KOPT-K1 (cell line): ENCODE data around the gene NTN4.
"Not testable (repeated sequence)": the region's sequence is repeated elsewhere in the genome, so short reads cannot be mapped to it uniquely, and the experiment has no call there.

Source experiments
- H3K27ac ChIP-seq: fragments of 200-600 bp; sonication (generic); 2 replicates; pipeline ENCODE4 v1.5.1; 2016; ENCODE audit warnings: antibody characterized with exemption, mild to moderate bottlenecking, low read depth, low read length; ENCODE audit not compliant: poor library complexity, severe bottlenecking
- H3K36me3 ChIP-seq: fragments of 200-600 bp; sonication (generic); 2 replicates; pipeline ENCODE4 v1.5.1; 2017; ENCODE audit warnings: antibody characterized with exemption, mild to moderate bottlenecking, low read length, moderate library complexity; ENCODE audit not compliant: insufficient read depth
- H3K9me3 ChIP-seq: fragments of 200-600 bp; sonication (generic); 2 replicates; pipeline ENCODE4 v1.5.1; 2017; ENCODE audit warnings: antibody characterized with exemption, low read length, mild to moderate bottlenecking; ENCODE audit not compliant: insufficient read depth, poor library complexity, severe bottlenecking

NTN4 gene

DNA sequence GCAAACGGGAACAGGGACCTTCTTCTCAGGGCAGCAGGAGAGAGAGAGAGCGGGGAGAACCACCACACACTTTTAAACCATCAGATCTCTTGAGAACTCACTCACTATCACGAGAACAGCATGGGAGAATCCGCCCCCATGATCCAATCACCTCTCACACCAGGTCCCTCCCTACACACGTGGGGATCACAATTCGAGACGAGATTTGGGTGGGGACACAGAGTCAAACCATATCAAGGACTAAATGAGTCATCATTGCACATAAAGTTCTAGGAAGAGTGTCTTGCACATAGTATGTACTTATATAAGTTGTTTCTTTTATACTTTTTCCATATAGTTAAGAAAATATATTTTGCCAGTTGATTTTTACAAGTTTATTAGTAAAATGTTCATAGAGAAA is 17.6 kb upstream of the NTN4 start:
- Histone ChIP-seq H3K36me3 (no peaks in the 10 kb centered on the region), H3K9me3 (no peaks in the 10 kb centered on the region), H3K27ac (no peak overlapping the region)

DNA sequence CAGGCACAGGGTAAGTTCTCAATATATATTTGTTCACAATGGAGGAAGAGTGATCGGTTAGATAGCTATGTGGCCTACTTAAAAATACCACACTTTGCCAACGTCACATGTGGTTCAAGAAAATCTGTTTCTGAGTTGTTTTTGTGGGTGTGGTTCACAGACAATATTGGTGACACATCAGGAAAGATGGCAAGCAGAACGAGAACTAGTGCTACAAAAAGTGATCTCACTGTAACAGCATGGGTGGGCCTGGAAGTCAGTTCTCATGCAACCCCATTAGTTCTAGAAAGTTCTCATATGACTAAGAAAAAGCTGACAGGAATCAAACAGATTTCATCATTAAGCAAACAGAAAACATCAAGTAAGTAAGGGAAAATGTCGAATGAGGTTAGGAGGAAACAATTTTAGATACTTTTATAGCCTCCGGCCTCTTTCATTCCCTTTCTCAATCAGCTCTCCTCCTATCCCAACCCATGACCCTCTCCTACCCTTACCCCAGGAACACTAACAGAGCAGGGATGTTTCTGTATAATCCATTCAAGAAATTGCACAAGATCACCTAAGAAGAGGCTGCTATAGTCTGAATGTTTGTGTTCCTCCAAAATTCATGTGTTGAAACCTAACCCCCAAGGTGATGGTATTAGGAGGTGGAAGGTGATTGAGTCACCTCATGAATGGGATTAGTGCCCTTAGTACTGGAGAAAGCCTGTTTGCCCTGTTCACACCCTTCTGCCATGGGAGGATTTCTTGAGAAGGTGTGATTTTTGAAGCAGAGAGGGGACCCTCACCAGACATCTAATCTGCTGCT is 15.5 kb upstream of the NTN4 start:
- Histone ChIP-seq H3K9me3 (no peaks in the 10 kb centered on the region), H3K36me3 (no peaks in the 10 kb centered on the region), H3K27ac (no peak overlapping the region)

DNA sequence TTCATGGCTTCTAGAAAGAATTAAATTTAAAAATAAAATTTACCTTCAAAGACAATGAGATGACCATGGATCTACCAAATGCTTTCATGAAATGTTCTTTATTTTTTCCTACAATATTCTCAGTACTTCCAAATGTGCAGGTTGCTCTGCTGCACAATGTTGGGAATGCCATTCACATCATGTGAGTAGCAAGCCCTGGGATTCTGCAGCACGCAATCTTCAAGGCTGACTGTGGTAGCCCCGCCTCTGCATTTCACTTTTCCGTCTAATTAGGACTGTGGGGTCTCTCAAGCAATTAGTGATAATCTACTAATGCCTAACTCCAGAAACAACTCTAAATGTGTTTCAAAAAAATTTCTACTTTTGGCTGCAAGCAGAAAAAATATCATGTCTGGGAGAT is 13.7 kb upstream of the NTN4 start:
- Histone ChIP-seq H3K9me3 (no peaks in the 10 kb centered on the region), H3K36me3 (no peaks in the 10 kb centered on the region), H3K27ac (no peak overlapping the region)

DNA sequence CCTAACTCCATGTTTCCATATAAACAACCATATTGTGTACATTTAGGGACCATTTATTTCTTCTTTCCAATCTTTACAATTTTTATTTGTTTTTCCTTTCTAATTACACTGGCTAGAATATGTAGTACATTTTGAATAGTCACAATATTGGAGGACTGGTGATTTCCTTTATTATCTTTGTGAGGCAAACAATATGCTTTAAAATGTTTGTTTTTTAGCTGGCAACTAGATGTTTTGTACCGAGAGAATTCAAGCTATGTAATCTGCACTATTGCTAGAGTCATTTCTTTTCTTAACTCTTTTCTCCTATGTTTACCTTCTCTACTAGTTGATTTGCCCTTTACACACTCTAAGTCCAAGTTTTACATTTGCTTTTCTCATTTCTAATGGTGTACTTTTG is 13.3 kb upstream of the NTN4 start:
- Histone ChIP-seq H3K9me3 (no peaks in the 10 kb centered on the region), H3K36me3 (no peaks in the 10 kb centered on the region), H3K27ac (no peak overlapping the region)

DNA sequence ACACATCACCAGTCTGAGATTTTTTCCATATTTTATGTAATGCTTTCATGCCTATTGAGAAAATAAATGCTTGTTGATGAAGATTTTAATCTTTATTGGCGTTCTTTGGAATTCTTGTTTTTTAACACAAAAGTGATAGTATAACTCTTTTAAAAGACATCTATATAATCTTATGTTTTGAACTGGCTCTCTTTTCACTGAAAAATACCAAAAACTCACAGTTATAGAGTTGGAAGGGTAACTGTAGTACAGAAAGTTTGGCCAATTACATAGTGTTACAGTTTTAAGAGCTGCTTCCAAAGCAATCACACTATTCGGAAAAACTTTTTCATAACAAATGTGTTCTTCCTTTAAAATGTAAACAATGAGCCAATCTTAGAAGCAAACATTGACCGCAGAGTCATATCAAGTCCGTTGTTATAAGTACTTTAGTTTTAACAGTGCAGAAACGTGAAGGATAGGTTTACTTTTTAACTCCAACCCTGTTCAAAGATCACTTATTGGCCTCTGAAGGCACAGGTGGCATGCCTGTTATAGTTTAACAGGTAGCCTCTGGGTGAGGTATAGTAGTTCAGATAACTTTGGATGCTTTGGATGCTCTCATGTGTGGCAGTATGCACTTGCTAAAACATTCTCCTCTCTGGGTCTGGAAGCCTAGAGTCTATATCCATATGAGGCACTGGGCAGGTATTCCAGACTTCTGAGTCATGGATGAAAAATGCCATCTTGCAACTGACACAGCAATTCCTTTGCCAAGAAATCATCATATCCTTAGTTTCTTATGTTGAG is 12.1 kb upstream of the NTN4 start:
- H3K36me3 ChIP-seq: no peaks in the 10 kb centered on the region
- H3K27ac ChIP-seq: no peak overlapping the region
- no peaks in the 10 kb centered on the region for H3K9me3 ChIP-seq

DNA sequence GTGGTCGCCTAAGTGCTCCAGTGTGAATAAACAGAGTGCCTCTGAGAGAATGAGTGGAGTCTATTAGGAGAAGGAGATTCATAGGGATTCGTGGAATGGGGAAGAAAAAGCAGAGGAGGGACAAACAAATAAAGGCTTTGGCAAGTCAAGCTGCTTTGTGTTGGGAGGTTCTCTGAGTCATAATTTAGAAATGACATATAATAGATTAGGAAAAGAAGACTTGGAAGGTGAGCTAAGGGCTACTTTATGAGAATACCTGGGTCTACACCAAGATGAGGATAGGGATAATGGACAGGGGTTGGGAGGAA is 6.4 kb upstream of the NTN4 start:
- Histone ChIP-seq H3K36me3 (no peaks in the 10 kb centered on the region), H3K27ac (no peak overlapping the region), H3K9me3 (no peaks in the 10 kb centered on the region)

DNA sequence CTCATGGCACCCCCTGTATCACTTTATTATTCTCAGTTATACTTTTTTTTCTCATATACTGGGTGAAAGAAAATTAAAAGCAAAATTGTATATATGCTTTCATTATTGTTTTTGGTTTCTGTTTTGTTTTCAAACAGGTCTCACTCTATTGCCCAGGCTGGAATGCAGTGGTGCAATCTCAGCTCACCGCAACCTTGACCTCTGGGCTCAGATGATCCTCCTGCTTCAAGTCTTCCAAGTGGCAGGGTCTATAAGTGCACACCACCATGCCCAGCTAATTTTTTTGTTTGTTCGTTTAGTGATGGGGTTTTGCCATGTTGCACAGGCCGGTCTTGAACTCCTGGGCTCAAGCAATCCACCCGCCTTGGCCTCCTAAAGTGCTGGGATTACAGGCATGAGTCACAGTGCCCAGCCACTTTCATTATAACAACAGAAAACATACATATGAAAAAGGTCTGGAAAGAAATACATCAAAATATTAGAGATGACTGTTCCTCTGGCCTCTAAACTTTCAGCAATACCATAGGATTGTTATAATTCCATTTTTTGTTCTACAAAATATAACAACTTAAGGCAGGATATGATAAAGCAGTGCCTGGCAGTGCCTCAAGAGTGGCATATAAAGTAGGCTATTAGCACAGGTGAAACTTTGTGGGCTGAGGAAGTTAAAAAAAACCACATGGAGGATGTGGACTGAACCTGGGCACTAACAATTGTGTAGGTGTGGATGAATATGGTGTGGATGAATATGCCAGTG is 5.8 kb upstream of the NTN4 start:
- Histone ChIP-seq H3K36me3 (no peaks in the 10 kb centered on the region), H3K9me3 (no peaks in the 10 kb centered on the region), H3K27ac (no peak overlapping the region)

DNA sequence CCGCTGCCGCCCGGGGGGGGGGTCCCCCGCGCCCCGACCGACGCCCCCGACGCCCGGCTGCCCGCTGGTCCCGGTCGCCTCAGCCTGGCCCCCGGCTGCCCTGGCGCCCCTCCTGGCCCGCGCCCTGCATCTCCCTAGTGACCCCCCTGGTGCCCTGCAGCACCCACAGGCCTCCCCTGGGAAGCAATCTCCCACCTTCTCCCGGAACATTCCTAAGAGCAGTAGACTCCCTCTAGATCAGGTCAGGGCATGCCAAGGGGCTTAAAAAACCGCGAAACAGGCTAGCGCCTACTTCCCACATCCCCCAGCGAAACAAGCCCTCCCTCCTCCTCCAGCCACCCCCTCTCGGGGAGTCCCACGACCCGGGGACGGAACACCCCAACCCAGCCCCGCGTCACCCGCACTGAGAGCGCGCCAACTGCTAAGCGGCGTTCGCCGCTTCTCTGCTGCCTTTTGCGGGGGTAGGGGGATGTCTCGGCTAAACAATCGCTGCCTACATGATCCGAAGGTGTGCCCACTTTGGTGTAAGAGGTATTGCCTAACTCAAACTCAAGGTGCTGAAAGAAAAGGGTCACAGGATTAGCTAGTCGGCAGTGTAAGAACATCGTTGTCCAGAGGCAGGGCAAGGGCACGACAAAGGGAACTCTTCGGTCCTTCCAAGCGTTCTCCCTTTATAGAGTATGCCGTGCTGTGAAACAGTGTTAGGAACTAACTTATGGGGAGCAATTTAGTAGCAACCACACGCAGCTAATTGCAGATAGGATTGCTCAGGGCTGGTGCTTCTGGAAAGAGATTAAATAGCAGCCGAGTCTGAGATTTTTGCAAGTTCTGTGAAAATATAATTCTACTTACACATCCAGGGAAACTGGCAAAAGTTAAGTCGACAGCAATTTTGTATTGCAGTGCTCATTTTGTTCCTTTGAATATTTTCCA is 619 bp upstream of the NTN4 start:
- H3K27ac ChIP-seq: no peak overlapping the region
- H3K36me3 ChIP-seq: no peaks in the 10 kb centered on the region

DNA sequence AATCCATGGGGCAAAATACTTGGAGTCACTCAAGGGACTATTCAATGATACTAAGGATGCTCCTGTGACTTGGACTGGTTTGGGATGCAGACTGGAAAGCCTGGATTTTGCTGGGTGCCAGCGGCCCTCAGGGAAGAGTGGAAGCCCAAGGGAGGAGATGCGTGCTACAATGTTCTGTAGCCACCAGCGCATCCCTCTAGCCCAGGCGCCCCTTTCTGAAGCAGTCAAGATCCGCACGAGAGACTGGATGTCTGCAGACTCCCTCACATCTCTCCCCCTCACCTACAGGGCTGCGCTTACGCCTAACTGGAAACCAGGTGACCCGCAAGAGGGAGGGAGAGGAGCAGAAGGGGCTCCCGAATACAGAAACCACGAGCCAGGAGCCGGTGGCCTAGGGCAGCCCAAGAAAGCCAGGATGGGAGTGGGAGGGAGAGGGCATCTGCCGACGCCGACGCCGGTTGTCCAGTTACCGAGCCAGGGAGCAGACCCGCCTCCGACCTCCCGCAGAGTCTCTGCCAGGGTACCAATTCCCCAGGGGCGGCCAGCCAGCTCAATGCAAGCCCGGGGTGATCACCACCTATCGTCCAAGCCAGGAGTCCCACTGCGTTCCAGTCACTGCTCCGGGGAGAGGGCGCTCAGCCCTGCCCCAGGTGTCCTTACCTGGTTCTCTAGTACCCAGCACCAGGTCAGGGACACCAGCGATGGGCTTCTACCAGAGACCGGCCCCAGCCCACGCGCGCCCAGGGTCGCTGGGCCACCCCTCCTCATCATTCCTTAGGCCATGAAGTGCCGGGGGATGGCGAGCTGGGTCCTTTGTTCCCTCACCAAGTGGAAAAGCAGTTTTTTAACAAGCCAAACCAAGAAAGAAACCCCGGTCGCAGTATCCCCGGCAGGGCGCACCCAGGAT is 1.2 kb downstream of the NTN4 start:
- Histone ChIP-seq H3K9me3 (no peaks in the 10 kb centered on the region), H3K27ac (no peak overlapping the region), H3K36me3 (no peaks in the 10 kb centered on the region)

More for the DNA sequence above, 619 bp upstream of the NTN4 start:
- H3K9me3 ChIP-seq: no peaks in the 10 kb centered on the region

DNA sequence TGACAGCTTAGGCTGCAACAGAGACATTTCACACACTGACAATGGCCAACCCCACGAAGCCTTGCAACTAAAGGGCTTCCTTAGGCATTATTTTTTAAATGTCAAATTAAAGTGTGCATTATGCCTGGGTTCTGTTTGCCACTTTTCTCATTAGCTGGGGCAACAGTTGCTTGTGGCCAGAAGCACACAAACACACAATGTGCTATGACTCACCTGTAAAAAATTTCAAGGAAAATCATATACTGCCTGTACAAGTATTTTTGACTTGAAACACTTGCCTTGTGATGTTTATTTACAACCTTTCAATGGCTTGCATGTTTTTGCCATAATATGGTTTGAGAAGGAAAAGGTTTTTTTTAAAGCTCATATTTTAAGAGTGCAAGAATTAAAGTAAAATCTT is 1.9 kb downstream of the NTN4 start:
- no peak overlapping the region for H3K27ac ChIP-seq
- no peaks in the 10 kb centered on the region for H3K36me3 ChIP-seq
- H3K9me3 ChIP-seq: no peaks in the 10 kb centered on the region

DNA sequence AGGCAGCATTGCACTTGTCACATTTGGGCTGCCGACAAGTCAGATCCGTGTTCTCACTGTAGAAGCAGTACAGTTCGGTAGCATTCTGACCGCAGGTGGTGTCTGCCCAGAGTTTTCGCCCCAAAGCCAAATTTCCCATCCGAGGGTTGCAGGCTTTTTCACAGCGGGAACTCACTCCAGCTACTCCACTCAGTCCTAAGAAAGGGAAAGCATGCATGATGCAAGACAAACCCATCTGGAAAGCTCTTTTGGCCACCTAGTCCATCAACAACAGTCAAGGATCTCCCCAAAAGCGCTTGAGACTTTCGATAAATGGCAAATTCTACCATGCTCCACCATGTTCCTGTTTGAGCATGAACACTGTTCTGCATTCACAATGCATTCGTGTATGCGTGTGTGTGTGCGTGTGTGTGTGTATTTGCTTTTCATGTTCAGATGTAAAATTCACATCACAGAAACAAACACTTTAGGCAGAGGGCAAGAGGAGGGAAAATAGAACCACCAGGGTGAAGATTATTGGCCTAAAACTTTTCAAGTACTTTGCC is 3.2 kb downstream of the NTN4 start:
- H3K9me3 ChIP-seq: no peaks in the 10 kb centered on the region
- H3K36me3 ChIP-seq: no peaks in the 10 kb centered on the region
- no peak overlapping the region for H3K27ac ChIP-seq

DNA sequence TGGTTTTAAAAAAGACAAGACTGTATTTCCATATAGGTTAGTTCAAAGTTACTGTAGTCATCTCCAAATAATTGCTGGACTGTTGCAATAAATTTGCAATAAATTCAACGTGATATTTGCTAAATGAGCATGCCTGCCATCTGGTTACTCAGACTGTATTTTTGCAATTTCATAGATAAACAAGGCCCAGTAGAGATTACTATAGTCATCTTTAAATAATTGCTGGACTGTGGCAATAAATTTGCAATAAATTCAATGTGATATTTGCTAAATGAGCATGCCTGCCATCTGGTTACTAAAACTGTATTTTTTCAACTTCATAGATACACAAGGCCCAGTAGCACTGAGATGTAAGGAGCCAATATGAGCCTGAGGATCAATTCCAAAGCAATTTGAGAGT is 5.6 kb downstream of the NTN4 start:
- no peaks in the 10 kb centered on the region for H3K9me3 ChIP-seq
- no peak overlapping the region for H3K27ac ChIP-seq
- no peaks in the 10 kb centered on the region for H3K36me3 ChIP-seq

DNA sequence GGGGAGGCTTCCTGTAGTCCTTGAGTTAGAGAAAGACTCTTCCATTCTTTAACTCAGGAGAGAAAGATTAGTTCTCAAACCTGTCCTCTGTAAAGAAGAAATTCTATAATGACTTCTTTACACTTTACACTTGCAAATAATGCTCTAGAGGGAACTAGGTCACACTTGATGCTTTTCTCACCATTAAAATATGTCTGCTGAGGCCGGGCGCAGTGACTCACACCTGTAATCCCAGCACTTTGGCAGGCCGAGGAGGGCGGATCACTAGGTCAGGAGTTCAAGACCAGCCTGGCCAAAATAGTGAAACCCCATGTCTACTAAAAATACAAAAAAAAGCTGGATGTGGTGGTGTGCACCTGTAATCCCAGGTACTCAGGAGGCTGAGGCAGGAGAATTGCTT is 6.3 kb downstream of the NTN4 start:
- no peaks in the 10 kb centered on the region for H3K36me3 ChIP-seq
- no peaks in the 10 kb centered on the region for H3K9me3 ChIP-seq
- no peak overlapping the region for H3K27ac ChIP-seq

DNA sequence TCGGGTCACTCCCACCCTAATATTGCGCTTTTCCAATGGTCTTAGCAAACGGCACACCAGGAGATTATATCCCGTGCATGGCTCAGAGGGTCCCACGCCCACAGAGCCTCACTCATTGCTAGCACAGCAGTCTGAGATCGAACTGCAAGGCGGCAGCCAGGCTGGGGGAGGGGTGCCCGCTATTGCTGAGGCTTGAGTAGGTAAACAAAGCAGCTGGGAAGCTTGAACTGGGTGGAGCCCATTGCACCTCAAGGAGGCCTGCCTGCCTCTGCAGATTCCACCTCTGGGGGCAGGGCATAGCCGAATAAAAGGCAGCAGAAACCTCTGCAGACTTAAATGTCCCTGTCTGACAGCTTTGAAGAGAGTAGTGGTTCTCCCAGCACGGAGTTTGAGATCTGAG is 15.1 kb downstream of the NTN4 start:
- H3K27ac ChIP-seq, H3K36me3 ChIP-seq, H3K9me3 ChIP-seq: not testable (repeated sequence)
